ENCODE data around the gene P2RX2. TPM values are rescaled to one million over a fixed set of nuclear protein-coding genes. Genes with fewer than 3 reads are reported as not detected.

Gene P2RX2
- polyA plus RNA-seq, 2 donors, result 1.4 to 2.2 TPM

DNA sequence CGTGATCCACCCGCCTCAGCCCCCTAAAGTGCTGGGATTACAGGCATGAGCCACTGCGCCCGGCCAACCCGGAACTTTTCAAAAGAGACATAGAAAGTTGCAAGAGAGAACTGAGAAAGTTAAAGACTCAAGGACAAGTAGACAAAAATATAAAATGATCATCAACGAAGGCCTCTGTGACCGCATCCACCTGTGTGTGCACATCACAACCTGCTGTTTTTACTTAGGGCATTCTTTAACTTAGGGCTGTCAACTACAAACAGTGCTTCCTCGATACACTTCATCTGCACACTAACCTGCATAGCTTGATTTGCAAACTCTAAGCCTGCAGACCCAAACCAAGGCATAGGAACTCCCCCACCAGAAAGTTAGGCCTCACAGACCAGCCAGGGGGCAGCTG lies 14.8 kb downstream of the P2RX2 start:
- no peak overlapping the region for H3K27ac ChIP-seq (ENCODE audit: low read depth in 2 of 2, low read length in 1 of 2)
- H3K27me3 ChIP-seq (ENCODE audit: control insufficient read depth in 1 of 2, insufficient read depth in 2 of 2, low read length in 2 of 2), result no peaks in the 10 kb centered on the region
- no peaks in the 10 kb centered on the region for H3K4me1 ChIP-seq (ENCODE audit: control insufficient read depth in 2 of 2, insufficient read depth in 2 of 2, low read length in 1 of 2)
- WGBS, 2 donors, result 90 to 94% methylated on average over 8 of the region's 8 CpGs
- H3K4me3 ChIP-seq (ENCODE audit: low read depth in 1 of 2, low read length in 2 of 2), result no peak overlapping the region
- peaks cover 9 to 56% of the 10 kb centered on the region in 2 donors for H3K36me3 ChIP-seq (ENCODE audit: control insufficient read depth in 2 of 2, insufficient read depth in 2 of 2, low read length in 1 of 2)
- H3K9me3 ChIP-seq (ENCODE audit: control insufficient read depth in 2 of 2, insufficient read depth in 1 of 2, low read depth in 1 of 2, low read length in 1 of 2), result no peaks in the 10 kb centered on the region

DNA sequence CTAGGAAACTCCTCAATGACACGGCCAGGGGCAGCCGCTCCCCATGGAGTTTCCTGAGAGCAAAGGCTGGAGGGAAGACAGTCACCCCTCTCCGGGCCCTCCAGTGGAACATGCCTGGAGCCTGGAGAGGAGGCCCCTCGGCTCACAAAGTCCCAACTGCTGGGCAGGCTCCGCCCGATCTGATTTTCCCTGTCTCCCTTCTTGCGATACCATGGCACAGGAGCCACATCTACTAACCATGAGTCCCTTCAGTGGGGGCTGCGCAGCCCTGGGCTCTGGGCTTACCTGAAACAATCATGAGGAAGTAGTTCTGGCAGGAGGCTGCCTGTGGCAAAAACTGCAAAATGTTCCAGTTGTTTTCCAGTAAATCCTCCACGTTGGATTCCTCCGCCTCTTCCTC lies 15.3 kb downstream of the P2RX2 start:
- no peaks in the 10 kb centered on the region for H3K27me3 ChIP-seq (ENCODE audit: control insufficient read depth in 1 of 2, insufficient read depth in 2 of 2, low read length in 2 of 2)
- no peak overlapping the region for H3K27ac ChIP-seq (ENCODE audit: low read depth in 2 of 2, low read length in 1 of 2)
- no peaks in the 10 kb centered on the region for H3K9me3 ChIP-seq (ENCODE audit: control insufficient read depth in 2 of 2, insufficient read depth in 1 of 2, low read depth in 1 of 2, low read length in 1 of 2)
- no peak overlapping the region for H3K4me3 ChIP-seq (ENCODE audit: low read depth in 1 of 2, low read length in 2 of 2)
- H3K4me1 ChIP-seq (ENCODE audit: control insufficient read depth in 2 of 2, insufficient read depth in 2 of 2, low read length in 1 of 2), result no peaks in the 10 kb centered on the region
- 87 to 92% methylated on average over 10 of the region's 10 CpGs for WGBS, 2 donors
- H3K36me3 ChIP-seq (ENCODE audit: control insufficient read depth in 2 of 2, insufficient read depth in 2 of 2, low read length in 1 of 2), result peaks cover 9 to 57% of the 10 kb centered on the region in 2 donors

DNA sequence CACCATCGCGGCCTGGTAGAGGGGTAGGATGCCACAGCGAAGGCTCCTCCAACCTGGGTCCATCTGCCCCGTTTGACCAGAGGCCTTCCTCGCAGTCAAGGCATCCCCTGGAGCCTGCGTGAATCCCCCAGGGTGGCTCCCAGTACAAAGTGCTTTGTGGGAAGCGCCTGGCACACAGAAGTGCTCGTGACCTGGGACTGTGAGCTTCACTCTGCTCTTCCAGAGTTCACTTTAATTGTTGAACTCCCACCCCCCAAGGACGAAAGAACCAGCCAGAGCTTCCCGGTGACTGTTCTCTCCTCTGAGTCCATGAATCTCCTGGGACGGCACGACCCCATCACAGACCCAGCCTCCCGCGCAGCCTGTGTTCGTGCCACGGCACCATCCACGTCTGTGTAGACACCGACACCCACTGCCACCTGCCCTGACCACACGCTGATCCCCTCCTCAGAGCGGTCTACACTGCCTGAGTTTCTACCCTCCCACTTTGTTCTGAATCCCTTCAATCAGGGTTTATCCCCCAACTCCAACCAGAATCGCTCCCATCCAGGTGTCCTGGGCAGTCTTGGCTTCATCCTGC lies 15.9 kb downstream of the P2RX2 start:
- Histone ChIP-seq H3K36me3 (ENCODE audit: control insufficient read depth in 2 of 2, insufficient read depth in 2 of 2, low read length in 1 of 2) (peaks cover 9 to 55% of the 10 kb centered on the region in 2 donors), H3K27ac (ENCODE audit: low read depth in 2 of 2, low read length in 1 of 2) (no peak overlapping the region), H3K9me3 (ENCODE audit: control insufficient read depth in 2 of 2, insufficient read depth in 1 of 2, low read depth in 1 of 2, low read length in 1 of 2) (peaks cover 0 to 2% of the 10 kb centered on the region in 2 donors), H3K27me3 (ENCODE audit: control insufficient read depth in 1 of 2, insufficient read depth in 2 of 2, low read length in 2 of 2) (no peaks in the 10 kb centered on the region), H3K4me1 (ENCODE audit: control insufficient read depth in 2 of 2, insufficient read depth in 2 of 2, low read length in 1 of 2) (no peaks in the 10 kb centered on the region), H3K4me3 (ENCODE audit: low read depth in 1 of 2, low read length in 2 of 2) (no peak overlapping the region)
- 96 to 97% methylated on average over 21 of the region's 21 CpGs for WGBS, 2 donors

DNA sequence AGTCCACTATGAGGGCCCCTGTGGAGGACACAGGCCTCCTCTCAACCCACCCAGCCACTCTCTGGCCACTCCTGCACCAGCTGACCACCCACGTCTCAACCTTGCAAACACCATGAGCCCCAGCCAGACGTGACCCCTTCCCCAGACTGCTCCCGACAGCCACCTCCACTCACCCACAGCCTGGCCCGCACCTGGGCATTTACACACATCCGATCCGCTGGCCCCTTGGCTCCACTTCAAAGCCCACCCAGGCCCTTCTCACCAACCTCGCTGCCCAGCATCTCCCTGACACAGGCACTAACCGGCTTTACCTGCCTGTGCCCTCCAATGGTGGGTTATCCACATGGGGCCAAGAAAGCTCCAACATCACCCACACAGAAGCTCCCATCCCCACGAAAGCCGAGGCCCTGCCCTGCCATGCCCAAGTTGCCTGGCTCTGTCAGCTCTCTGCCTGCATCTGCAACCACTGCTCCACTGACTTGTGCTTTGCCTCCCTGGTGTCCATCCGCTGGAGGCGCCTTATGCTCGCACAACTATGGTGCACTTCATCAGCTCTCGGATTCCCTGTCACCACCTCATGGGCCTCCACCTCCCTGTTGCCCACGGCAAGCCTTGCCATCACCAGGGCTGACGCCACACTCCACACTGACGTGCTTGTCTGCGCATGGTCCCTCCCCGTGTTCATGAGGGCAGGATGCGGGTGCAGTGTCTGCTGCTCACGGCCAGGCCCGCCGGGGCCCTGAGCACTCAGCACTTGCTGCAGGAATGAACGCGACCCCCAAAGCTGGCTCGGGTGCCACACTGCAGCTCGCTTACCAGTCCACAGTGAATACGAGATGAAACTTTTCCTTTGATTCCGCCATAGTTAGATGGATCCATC lies 16.7 kb downstream of the P2RX2 start:
- no peak overlapping the region for H3K4me3 ChIP-seq (ENCODE audit: low read depth in 1 of 2, low read length in 2 of 2)
- no peak overlapping the region for H3K27ac ChIP-seq (ENCODE audit: low read depth in 2 of 2, low read length in 1 of 2)
- no peaks in the 10 kb centered on the region for H3K27me3 ChIP-seq (ENCODE audit: control insufficient read depth in 1 of 2, insufficient read depth in 2 of 2, low read length in 2 of 2)
- no peaks in the 10 kb centered on the region for H3K4me1 ChIP-seq (ENCODE audit: control insufficient read depth in 2 of 2, insufficient read depth in 2 of 2, low read length in 1 of 2)
- WGBS, 2 donors, result 94 to 97% methylated on average over 29 of the region's 29 CpGs
- H3K9me3 ChIP-seq (ENCODE audit: control insufficient read depth in 2 of 2, insufficient read depth in 1 of 2, low read depth in 1 of 2, low read length in 1 of 2), result peaks cover 0 to 2% of the 10 kb centered on the region in 2 donors
- H3K36me3 ChIP-seq (ENCODE audit: control insufficient read depth in 2 of 2, insufficient read depth in 2 of 2, low read length in 1 of 2), result peaks cover 9 to 55% of the 10 kb centered on the region in 2 donors

DNA sequence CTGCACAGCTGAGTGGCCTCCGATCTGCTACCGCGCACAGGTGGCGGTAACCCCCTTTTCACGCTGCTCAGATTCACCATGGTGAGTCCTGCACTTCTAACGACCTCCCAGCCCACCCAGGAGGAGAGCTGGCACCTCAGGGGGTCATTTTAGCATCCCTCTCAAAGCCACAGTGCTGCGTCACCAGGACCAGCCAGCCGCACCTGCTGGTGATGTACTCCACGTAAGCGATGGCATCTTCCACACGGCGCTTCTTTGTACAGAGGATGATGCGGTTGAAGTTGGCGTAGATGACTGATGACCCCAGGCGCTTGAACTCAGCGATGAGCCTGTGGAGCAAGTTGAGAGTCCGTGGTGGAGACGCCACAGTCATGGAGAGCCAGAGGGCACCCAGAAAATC lies 19.2 kb downstream of the P2RX2 start:
- Histone ChIP-seq H3K9me3 (ENCODE audit: control insufficient read depth in 2 of 2, insufficient read depth in 1 of 2, low read depth in 1 of 2, low read length in 1 of 2) (peaks cover 0 to 2% of the 10 kb centered on the region in 2 donors), H3K4me1 (ENCODE audit: control insufficient read depth in 2 of 2, insufficient read depth in 2 of 2, low read length in 1 of 2) (no peaks in the 10 kb centered on the region), H3K4me3 (ENCODE audit: low read depth in 1 of 2, low read length in 2 of 2) (no peak overlapping the region), H3K27me3 (ENCODE audit: control insufficient read depth in 1 of 2, insufficient read depth in 2 of 2, low read length in 2 of 2) (no peaks in the 10 kb centered on the region), H3K27ac (ENCODE audit: low read depth in 2 of 2, low read length in 1 of 2) (no peak overlapping the region), H3K36me3 (ENCODE audit: control insufficient read depth in 2 of 2, insufficient read depth in 2 of 2, low read length in 1 of 2) (peaks cover 5 to 54% of the 10 kb centered on the region in 2 donors)
- WGBS, 2 donors, result 94 to 95% methylated on average over 18 of the region's 18 CpGs

DNA sequence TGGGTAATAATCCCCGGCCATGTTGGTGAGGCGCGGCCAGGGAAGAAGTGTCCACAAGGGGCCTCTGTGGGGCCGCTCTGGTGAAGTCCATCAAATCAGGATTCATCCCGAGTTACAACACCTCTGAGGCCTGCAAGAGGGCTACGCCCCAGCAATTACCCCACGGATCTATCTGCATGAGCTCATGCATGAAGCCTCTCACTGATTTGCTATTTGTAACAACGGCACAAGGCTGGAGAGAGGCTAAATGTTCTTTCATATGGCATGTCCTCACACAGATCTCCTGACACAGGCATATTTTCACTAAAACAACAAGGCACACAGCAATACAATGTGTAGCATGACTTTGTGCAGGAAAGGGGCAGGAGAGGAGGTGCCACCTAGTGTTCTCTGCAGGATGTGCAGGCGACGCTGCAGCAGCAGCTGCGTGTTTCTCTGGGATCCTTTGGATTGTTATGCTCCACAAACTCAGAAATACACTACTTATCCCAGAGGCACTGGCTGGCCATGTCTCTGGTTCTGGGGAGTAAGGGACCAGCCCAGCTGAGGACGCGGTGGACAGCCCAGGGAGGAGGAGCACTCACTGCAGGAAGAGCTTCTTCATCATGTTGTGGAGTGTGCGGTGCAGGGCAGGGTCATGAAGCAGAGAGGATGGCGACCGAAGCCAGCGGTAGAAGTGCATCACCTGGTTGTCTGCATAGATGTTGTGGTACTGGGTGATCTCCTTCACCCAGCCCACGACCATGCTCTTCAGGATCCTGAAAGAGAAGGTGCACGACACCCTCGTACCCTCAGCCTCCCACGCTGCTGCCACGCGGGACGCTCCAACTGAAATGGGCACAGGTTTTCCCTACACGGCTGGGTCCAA lies 20.2 kb downstream of the P2RX2 start:
- Histone ChIP-seq H3K4me1 (ENCODE audit: control insufficient read depth in 2 of 2, insufficient read depth in 2 of 2, low read length in 1 of 2) (no peaks in the 10 kb centered on the region), H3K4me3 (ENCODE audit: low read depth in 1 of 2, low read length in 2 of 2) (no peak overlapping the region), H3K9me3 (ENCODE audit: control insufficient read depth in 2 of 2, insufficient read depth in 1 of 2, low read depth in 1 of 2, low read length in 1 of 2) (peaks cover 0 to 2% of the 10 kb centered on the region in 2 donors), H3K36me3 (ENCODE audit: control insufficient read depth in 2 of 2, insufficient read depth in 2 of 2, low read length in 1 of 2) (peaks cover 5 to 62% of the 10 kb centered on the region in 2 donors), H3K27ac (ENCODE audit: low read depth in 2 of 2, low read length in 1 of 2) (no peak overlapping the region), H3K27me3 (ENCODE audit: control insufficient read depth in 1 of 2, insufficient read depth in 2 of 2, low read length in 2 of 2) (no peaks in the 10 kb centered on the region)
- WGBS, 2 donors, result 76 to 81% methylated on average over 25 of the region's 25 CpGs

DNA sequence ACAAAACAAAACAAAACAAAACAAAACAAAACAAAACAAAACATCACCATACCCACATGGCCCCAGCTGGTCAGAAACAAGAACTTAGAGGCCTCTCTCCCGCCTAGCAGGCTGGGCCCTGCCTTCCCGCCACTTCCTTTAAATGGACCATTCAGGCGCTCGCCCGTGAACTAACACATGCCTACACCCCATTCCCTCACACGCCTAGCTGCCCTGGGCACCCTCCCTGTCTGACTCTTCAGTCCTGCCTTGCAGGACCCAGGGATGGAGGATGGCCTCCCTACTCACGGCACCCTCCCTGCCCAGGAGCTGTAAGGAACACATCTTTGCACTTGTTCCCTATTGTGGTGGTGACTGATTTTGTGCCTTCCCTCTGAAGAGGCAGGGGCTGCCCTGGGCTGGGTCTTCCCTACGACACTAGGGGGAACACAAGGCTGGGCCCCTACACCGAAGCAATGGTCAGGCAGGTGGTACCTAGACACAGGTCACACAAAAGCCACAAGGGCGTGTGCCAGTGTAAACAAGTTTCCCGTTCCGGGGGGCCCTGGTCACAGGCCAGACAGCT lies 21.5 kb downstream of the P2RX2 start:
- peaks cover 0 to 2% of the 10 kb centered on the region in 2 donors for H3K9me3 ChIP-seq (ENCODE audit: control insufficient read depth in 2 of 2, insufficient read depth in 1 of 2, low read depth in 1 of 2, low read length in 1 of 2)
- no peaks in the 10 kb centered on the region for H3K4me1 ChIP-seq (ENCODE audit: control insufficient read depth in 2 of 2, insufficient read depth in 2 of 2, low read length in 1 of 2)
- 80 to 84% methylated on average over 12 of the region's 12 CpGs for WGBS, 2 donors
- H3K4me3 ChIP-seq (ENCODE audit: low read depth in 1 of 2, low read length in 2 of 2), result no peak overlapping the region
- peaks cover 3 to 52% of the 10 kb centered on the region in 2 donors for H3K36me3 ChIP-seq (ENCODE audit: control insufficient read depth in 2 of 2, insufficient read depth in 2 of 2, low read length in 1 of 2)
- H3K27ac ChIP-seq (ENCODE audit: low read depth in 2 of 2, low read length in 1 of 2), result no peak overlapping the region
- H3K27me3 ChIP-seq (ENCODE audit: control insufficient read depth in 1 of 2, insufficient read depth in 2 of 2, low read length in 2 of 2), result no peaks in the 10 kb centered on the region

DNA sequence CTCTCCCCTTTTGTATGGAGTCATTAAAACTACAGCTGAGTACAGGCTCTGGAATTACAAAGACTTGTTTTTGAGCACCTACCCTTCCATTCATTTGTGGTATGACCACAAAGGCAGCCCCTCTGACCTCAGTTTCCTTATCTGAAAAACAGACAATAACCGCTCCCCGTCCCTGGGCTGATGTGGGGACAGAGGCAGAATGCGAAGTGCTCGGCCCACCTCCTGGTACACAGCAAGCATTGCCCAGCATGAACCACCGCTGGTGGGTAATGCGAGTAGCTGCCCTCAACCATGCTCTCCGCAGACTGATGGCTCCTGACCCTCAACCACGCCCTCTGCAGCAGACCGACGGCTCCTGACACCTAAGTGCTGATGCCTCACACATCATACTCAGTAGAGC lies 22.4 kb downstream of the P2RX2 start:
- Histone ChIP-seq H3K4me3 (ENCODE audit: low read depth in 1 of 2, low read length in 2 of 2) (no peak overlapping the region), H3K9me3 (ENCODE audit: control insufficient read depth in 2 of 2, insufficient read depth in 1 of 2, low read depth in 1 of 2, low read length in 1 of 2) (peaks cover 0 to 2% of the 10 kb centered on the region in 2 donors), H3K27me3 (ENCODE audit: control insufficient read depth in 1 of 2, insufficient read depth in 2 of 2, low read length in 2 of 2) (no peaks in the 10 kb centered on the region), H3K27ac (ENCODE audit: low read depth in 2 of 2, low read length in 1 of 2) (no peak overlapping the region), H3K4me1 (ENCODE audit: control insufficient read depth in 2 of 2, insufficient read depth in 2 of 2, low read length in 1 of 2) (no peaks in the 10 kb centered on the region), H3K36me3 (ENCODE audit: control insufficient read depth in 2 of 2, insufficient read depth in 2 of 2, low read length in 1 of 2) (peaks cover 3 to 50% of the 10 kb centered on the region in 2 donors)
- 83 to 89% methylated on average over 10 of the region's 10 CpGs for WGBS, 2 donors
